ENCODE measurements around the gene SLC6A7.

DNA sequence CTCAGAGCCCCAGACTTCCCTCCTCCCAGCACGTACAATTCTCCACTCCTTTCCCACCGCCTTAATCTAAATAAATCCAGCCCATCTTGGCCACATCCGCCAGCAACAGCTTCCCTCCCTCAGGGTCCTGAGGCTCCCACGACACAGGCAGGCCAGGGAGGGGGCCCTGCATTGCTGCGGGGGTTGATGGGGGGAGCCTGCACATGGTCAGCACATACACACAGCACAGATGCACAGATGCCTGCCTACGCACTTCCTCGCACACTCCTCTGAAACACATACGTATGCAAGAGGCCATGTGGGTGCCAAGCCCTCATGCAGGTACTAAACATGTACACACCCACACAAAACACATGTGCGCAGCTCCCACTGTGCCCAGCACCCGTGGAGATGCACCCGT lies 49.0 kb upstream of the SLC6A7 start:
- TF ChIP-seq POLR2A (IDR thresholded peaks at IDR 0.05) (no peak), POLR2AphosphoS5 (IDR thresholded peaks at IDR 0.05) (peak in 1 of 2 donors; percentile 12)
- TF ChIP-seq, protein P1, sequence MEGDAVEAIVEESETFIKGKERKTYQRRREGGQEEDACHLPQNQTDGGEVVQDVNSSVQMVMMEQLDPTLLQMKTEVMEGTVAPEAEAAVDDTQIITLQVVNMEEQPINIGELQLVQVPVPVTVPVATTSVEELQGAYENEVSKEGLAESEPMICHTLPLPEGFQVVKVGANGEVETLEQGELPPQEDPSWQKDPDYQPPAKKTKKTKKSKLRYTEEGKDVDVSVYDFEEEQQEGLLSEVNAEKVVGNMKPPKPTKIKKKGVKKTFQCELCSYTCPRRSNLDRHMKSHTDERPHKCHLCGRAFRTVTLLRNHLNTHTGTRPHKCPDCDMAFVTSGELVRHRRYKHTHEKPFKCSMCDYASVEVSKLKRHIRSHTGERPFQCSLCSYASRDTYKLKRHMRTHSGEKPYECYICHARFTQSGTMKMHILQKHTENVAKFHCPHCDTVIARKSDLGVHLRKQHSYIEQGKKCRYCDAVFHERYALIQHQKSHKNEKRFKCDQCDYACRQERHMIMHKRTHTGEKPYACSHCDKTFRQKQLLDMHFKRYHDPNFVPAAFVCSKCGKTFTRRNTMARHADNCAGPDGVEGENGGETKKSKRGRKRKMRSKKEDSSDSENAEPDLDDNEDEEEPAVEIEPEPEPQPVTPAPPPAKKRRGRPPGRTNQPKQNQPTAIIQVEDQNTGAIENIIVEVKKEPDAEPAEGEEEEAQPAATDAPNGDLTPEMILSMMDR (IDR thresholded peaks at IDR 0.05), result no peak

Measured in upper lobe of left lung (tissue), 4 donors.